Neural crest cell (in vitro differentiated cells): ENCODE measurements around the gene CAMK2D. TPM values are rescaled to one million over a fixed set of nuclear protein-coding genes. Genes with fewer than 3 reads are reported as not detected.

Experiments used
- DNase-seq: peaks from one replicate; pipeline ENCODE4 v3.0.0; 2021; ENCODE audit warnings: low read depth, mixed read lengths, low spot score
- H3K27ac Mint-ChIP-seq: one replicate; pipeline ENCODE4 v1.8.0; 2021; ENCODE audit warnings: mild to moderate bottlenecking, mixed read lengths; ENCODE audit not compliant: unreplicated experiment
- H3K27me3 Mint-ChIP-seq: 2 replicates; pipeline ENCODE4 v1.8.0; 2021; ENCODE audit warnings: low read depth, mild to moderate bottlenecking, mixed read lengths
- H3K36me3 Mint-ChIP-seq: 2 replicates; pipeline ENCODE4 v1.8.0; 2021; ENCODE audit warnings: low read depth, mild to moderate bottlenecking, mixed read lengths
- H3K4me1 Mint-ChIP-seq: 2 replicates; pipeline ENCODE4 v1.8.0; 2021; ENCODE audit warnings: mixed read lengths
- H3K4me3 Mint-ChIP-seq: one replicate; pipeline ENCODE4 v1.8.0; 2021; ENCODE audit warnings: mild to moderate bottlenecking, mixed read lengths
- H3K9me3 Mint-ChIP-seq: 2 replicates; pipeline ENCODE4 v1.8.0; 2021; ENCODE audit warnings: mixed read lengths
- total RNA-seq: library from RNA; stranded (reverse); gene quantifications from 2 replicates; pipeline ENCODE4 v1.2.1, GENCODE V29; 2021
- TF ChIP-seq, protein P1 (sequence below): fragments of 200-600 bp; sonication (generic); conservative IDR thresholded peaks from 2 replicates; pipeline ENCODE4 v1.5.0; 2021; ENCODE audit warnings: antibody characterized with exemption, mild to moderate bottlenecking

The CAMK2D gene
- total RNA-seq, 1 donor from 2014 or later = 33.7 TPM

DNA sequence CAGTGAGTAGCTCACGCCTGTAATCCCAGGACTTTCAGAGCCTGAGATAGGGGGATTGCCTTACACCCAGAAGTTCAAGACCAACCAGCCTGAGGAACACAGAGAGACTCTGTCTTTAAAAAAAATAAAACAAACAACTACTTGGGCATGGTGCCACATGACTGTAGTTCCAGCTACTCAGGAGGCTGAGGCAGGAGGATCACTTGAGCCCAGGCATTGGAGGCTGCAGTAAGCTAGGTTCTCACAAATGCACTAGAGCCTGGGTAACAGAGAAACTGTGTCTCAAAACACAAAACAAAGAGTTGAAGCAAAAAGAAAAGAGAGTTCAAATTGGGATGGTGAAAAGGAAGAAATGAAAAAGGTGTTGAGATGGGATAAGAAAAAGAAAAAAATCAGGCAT is 10.8 kb downstream of the CAMK2D start:
- H3K27me3 Mint-ChIP-seq = no peaks in the 10 kb centered on the region
- peaks cover 9% of the 10 kb centered on the region for H3K4me1 Mint-ChIP-seq
- no peaks in the 10 kb centered on the region for H3K9me3 Mint-ChIP-seq
- no peak overlapping the region for H3K27ac Mint-ChIP-seq
- no peak overlapping the region for H3K4me3 Mint-ChIP-seq
- H3K36me3 Mint-ChIP-seq = peaks cover 10% of the 10 kb centered on the region
- no peak for DNase-seq
- TF ChIP-seq, protein P1, sequence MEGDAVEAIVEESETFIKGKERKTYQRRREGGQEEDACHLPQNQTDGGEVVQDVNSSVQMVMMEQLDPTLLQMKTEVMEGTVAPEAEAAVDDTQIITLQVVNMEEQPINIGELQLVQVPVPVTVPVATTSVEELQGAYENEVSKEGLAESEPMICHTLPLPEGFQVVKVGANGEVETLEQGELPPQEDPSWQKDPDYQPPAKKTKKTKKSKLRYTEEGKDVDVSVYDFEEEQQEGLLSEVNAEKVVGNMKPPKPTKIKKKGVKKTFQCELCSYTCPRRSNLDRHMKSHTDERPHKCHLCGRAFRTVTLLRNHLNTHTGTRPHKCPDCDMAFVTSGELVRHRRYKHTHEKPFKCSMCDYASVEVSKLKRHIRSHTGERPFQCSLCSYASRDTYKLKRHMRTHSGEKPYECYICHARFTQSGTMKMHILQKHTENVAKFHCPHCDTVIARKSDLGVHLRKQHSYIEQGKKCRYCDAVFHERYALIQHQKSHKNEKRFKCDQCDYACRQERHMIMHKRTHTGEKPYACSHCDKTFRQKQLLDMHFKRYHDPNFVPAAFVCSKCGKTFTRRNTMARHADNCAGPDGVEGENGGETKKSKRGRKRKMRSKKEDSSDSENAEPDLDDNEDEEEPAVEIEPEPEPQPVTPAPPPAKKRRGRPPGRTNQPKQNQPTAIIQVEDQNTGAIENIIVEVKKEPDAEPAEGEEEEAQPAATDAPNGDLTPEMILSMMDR = no peak

DNA sequence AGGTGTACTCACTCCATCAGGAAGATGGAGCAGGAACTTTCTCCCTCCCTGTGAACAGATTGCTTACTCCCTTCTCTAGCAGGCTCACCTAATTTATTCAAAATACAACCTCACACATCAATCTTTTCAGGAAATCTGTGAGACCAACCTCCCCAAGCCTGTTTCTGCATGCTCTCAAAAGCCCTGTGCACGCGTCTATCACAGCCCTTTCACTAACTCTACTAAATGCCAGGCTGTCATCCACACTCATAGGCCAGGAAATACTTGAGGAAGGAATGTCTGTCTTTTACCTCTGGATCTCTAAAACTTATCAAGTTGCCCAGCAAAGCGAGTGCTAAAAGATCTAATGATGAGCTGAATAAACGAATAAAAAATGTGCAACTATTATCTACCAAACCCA is 11.2 kb downstream of the CAMK2D start:
- TF ChIP-seq, protein P1 = no peak
- Mint-ChIP-seq H3K27ac (no peak overlapping the region), H3K27me3 (no peaks in the 10 kb centered on the region), H3K36me3 (peaks cover 10% of the 10 kb centered on the region), H3K9me3 (no peaks in the 10 kb centered on the region), H3K4me3 (no peak overlapping the region), H3K4me1 (peaks cover 5% of the 10 kb centered on the region)
- no peak for DNase-seq

DNA sequence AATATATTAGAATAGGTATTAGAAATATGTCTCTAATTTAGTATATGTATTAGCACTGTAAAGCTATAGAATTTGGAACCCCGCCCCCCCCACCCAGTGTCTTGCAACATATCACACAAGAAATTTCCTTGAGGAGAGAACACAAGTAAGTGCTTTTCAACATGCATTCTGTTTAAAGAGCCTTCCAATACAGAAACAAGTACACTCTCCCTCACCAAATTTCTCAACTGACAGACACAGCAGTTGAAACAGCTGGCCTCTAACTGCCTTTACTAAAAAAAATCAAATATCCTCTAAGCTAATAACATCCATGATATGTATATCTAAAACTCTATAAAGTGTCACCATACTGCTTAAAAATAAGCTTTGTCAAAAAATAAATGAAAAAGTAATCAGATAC is 12.4 kb downstream of the CAMK2D start:
- Mint-ChIP-seq H3K9me3 (no peaks in the 10 kb centered on the region), H3K27me3 (no peaks in the 10 kb centered on the region), H3K4me1 (peaks cover 5% of the 10 kb centered on the region), H3K27ac (no peak overlapping the region), H3K4me3 (no peak overlapping the region), H3K36me3 (peaks cover 10% of the 10 kb centered on the region)
- no peak for DNase-seq
- TF ChIP-seq, protein P1 = no peak

DNA sequence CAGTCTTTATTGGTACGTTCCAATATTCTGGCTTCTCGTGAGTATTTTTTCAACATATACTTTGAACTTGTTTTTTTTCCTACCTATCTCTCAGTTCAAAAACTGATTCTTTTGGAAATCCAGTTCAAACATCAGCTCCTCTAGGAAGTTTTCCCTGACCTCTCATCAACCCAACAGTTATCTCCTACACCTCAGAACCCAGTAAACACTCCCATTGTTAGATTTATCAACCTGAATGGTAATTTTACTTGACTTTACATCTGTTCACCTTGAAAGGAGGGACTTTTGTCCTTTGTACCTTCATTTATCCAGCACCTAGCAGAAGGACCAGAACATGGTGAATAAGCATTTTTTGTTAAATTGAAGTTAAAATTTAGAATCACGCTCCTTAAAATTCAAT is 13.6 kb downstream of the CAMK2D start:
- no peak overlapping the region for H3K27ac Mint-ChIP-seq

DNA sequence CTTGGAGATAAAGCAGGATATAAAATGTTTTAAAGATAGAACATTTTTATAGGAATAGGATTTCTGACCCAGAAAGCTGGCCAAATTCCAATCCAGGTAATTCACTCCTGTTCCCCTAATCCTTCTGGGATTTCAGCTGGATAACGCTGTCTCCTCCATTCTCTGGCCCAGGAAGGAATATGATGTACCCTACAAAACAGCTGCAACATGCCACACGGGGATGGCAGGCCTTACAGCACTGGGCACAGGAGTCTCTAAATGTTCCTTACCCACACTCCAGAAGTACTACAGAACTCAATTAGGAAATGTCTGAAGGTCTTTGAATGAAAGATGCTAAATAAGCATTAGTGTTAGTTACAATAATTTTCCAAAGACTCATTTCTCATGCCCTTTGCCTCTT is 15.8 kb downstream of the CAMK2D start:
- no peak for DNase-seq
- Mint-ChIP-seq H3K4me3 (no peak overlapping the region), H3K9me3 (no peaks in the 10 kb centered on the region), H3K36me3 (peaks cover 7% of the 10 kb centered on the region), H3K27ac (no peak overlapping the region), H3K27me3 (no peaks in the 10 kb centered on the region), H3K4me1 (peaks cover 5% of the 10 kb centered on the region)
- TF ChIP-seq, protein P1 = no peak

More for the DNA sequence above, 13.6 kb downstream of the CAMK2D start:
- H3K36me3 Mint-ChIP-seq = peaks cover 10% of the 10 kb centered on the region
- no peak for DNase-seq
- no peaks in the 10 kb centered on the region for H3K27me3 Mint-ChIP-seq
- no peaks in the 10 kb centered on the region for H3K9me3 Mint-ChIP-seq
- TF ChIP-seq, protein P1 = no peak
- peaks cover 5% of the 10 kb centered on the region for H3K4me1 Mint-ChIP-seq
- no peak overlapping the region for H3K4me3 Mint-ChIP-seq

DNA sequence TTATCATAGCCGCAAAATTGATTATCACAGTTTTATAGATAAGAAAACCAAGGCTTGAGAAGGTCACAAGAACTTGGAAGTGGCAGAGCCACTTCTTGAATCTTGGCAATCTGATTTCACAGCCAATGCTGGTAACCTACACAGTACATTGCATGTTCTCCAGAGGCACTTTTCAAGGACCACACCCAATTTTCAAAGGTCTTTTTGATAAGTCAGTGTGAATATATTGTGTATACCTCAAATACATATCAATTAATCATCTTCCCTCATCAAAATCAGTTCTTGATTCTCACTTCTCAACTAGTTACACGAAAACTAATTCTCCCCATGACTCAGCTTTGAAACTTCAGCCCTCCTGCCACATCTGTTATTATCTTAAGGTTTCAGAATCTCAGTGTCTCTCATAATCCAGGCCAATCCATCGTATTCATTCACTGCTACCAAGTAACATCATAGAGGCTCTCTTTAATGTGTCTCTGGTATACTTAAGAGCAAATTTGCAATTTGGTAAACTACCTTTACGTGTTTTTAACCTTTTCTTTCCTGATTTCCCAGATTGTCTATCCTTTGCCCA is 16.8 kb downstream of the CAMK2D start:
- H3K4me1 Mint-ChIP-seq = peaks cover under 1% of the 10 kb centered on the region
- no peaks in the 10 kb centered on the region for H3K9me3 Mint-ChIP-seq
- TF ChIP-seq, protein P1 = no peak
- H3K4me3 Mint-ChIP-seq = no peak overlapping the region
- no peak overlapping the region for H3K27ac Mint-ChIP-seq
- DNase-seq = no peak
- no peaks in the 10 kb centered on the region for H3K27me3 Mint-ChIP-seq
- H3K36me3 Mint-ChIP-seq = peaks cover 7% of the 10 kb centered on the region
